Activated CD8-positive, alpha-beta memory T cell treated with anti-CD3 and anti-CD28 coated beads, Interleukin-2, amount 50 U/mL, for 24 hours (primary cell): ENCODE data around the gene MTMR3.

Experiments used
- DNase-seq: peaks from one replicate; pipeline ENCODE4 v3.0.0-alpha.2; 2020; ENCODE audit errors: extremely low read depth

MTMR3 gene

GRCh38 chr22:29870574-29870973 is 12.4 kb upstream of the MTMR3 start:
- no peak for DNase-seq

- no peak for DNase-seq
Observed at GRCh38 chr22:29871684-29872083, 11.3 kb upstream of the MTMR3 start.

GRCh38 chr22:29872144-29872893 is 10.7 kb upstream of the MTMR3 start:
- DNase-seq = no peak

GRCh38 chr22:29872989-29873388 is 10.0 kb upstream of the MTMR3 start:
- DNase-seq = no peak

- DNase-seq = no peak
Observed at GRCh38 chr22:29873943-29874342, 9.0 kb upstream of the MTMR3 start.

GRCh38 chr22:29877620-29878019 is 5.4 kb upstream of the MTMR3 start:
- DNase-seq = no peak

- no peak for DNase-seq
Observed at GRCh38 chr22:29879753-29880152, 3.2 kb upstream of the MTMR3 start.

- no peak for DNase-seq
Observed at GRCh38 chr22:29882716-29883044, 294 bp upstream of the MTMR3 start.

GRCh38 chr22:29883775-29884097 is 762 bp downstream of the MTMR3 start:
- no peak for DNase-seq

- no peak for DNase-seq
Observed at GRCh38 chr22:29885610-29886009, 2.6 kb downstream of the MTMR3 start.

- no peak for DNase-seq
Observed at GRCh38 chr22:29886596-29886995, 3.6 kb downstream of the MTMR3 start.

GRCh38 chr22:29887358-29887757 is 4.4 kb downstream of the MTMR3 start:
- DNase-seq = no peak

- DNase-seq = no peak
Observed at GRCh38 chr22:29890760-29891159, 7.8 kb downstream of the MTMR3 start.

GRCh38 chr22:29892315-29893156 is 9.6 kb downstream of the MTMR3 start:
- no peak for DNase-seq

GRCh38 chr22:29901354-29901753 is 18.4 kb downstream of the MTMR3 start:
- no peak for DNase-seq

GRCh38 chr22:29903371-29903770 is 20.4 kb downstream of the MTMR3 start:
- DNase-seq = no peak

- no peak for DNase-seq
Observed at GRCh38 chr22:29904020-29904419, 21.0 kb downstream of the MTMR3 start.

- DNase-seq = no peak
Observed at GRCh38 chr22:29907753-29908515, 25.0 kb downstream of the MTMR3 start.

- DNase-seq = no peak
Observed at GRCh38 chr22:29912141-29912540, 29.2 kb downstream of the MTMR3 start.

GRCh38 chr22:29912605-29913398 is 29.8 kb downstream of the MTMR3 start:
- no peak for DNase-seq

- DNase-seq = no peak
Observed at GRCh38 chr22:29914165-29914564, 31.2 kb downstream of the MTMR3 start.

GRCh38 chr22:29914991-29915533 is 32.1 kb downstream of the MTMR3 start:
- DNase-seq = no peak
